HG03457 (cell line): ENCODE measurements around the gene NFKBIZ.

Experiments
- ATAC-seq: cut with Tn5 transposase; IDR thresholded peaks from one replicate; pipeline ENCODE4 v1.9.1; 2021; ENCODE audit warnings: moderate number of reproducible peaks; ENCODE audit not compliant: unreplicated experiment

The NFKBIZ gene

GRCh38 chr3:101825904-101826445 is 23.3 kb upstream of the NFKBIZ start:
- no peak for ATAC-seq

- ATAC-seq = peak; percentile 80
These were observed 21.8 kb upstream of the NFKBIZ start for GRCh38 chr3:101827211-101828174.

- no peak for ATAC-seq
These were observed 21.0 kb upstream of the NFKBIZ start for GRCh38 chr3:101828276-101828675.

GRCh38 chr3:101828691-101829436 is 20.4 kb upstream of the NFKBIZ start:
- peak; percentile 45 for ATAC-seq

GRCh38 chr3:101829437-101829830 is 19.9 kb upstream of the NFKBIZ start:
- no peak for ATAC-seq

- no peak for ATAC-seq
These were observed 19.4 kb upstream of the NFKBIZ start for GRCh38 chr3:101829874-101830273.

GRCh38 chr3:101833446-101833974 is 15.8 kb upstream of the NFKBIZ start:
- ATAC-seq = no peak

- ATAC-seq = no peak
These were observed 13.6 kb upstream of the NFKBIZ start for GRCh38 chr3:101835676-101836075.

- no peak for ATAC-seq
These were observed 13.2 kb upstream of the NFKBIZ start for GRCh38 chr3:101836160-101836559.

GRCh38 chr3:101836652-101837598 is 12.4 kb upstream of the NFKBIZ start:
- no peak for ATAC-seq

GRCh38 chr3:101838691-101839090 is 10.6 kb upstream of the NFKBIZ start:
- ATAC-seq = no peak

- no peak for ATAC-seq
These were observed 9.2 kb upstream of the NFKBIZ start for GRCh38 chr3:101840066-101840465.

- no peak for ATAC-seq
These were observed 6.9 kb upstream of the NFKBIZ start for GRCh38 chr3:101842245-101842934.

GRCh38 chr3:101842935-101843330 is 6.4 kb upstream of the NFKBIZ start:
- ATAC-seq = no peak

- no peak for ATAC-seq
These were observed 3.9 kb upstream of the NFKBIZ start for GRCh38 chr3:101845425-101845824.

- ATAC-seq = no peak
These were observed 2.6 kb upstream of the NFKBIZ start for GRCh38 chr3:101846709-101847108.

- no peak for ATAC-seq
These were observed 2.0 kb upstream of the NFKBIZ start for GRCh38 chr3:101847328-101847727.

- ATAC-seq = no peak
These were observed 988 bp upstream of the NFKBIZ start for GRCh38 chr3:101848326-101848725.

- peak; percentile 14 for ATAC-seq
These were observed 466 bp downstream of the NFKBIZ start for GRCh38 chr3:101849714-101850245.
